WTC11 (cell line): ENCODE measurements around the gene STAT6. TPM values are rescaled to one million over a fixed set of nuclear protein-coding genes. Genes with fewer than 3 reads are reported as not detected.

Experiments
- ATAC-seq: fragments of 200-7000 bp; cut with Tn5 transposase; 2 replicates; pipeline ENCODE4 v1.10.0; 2021; ENCODE audit warnings: mild to moderate bottlenecking, moderate library complexity
- CTCF ChIA-PET: fragments of 300-600 bp; sonication (Branson Sonifier 250); formaldehyde crosslinking; loops from one replicate; lab custom pipeline; 2021; ENCODE audit warnings: antibody characterized with exemption; lab: Charles Lee
- POLR2A ChIA-PET: fragments of 350-600 bp; sonication (Branson Sonifier 250); formaldehyde crosslinking; loops from one replicate; lab custom pipeline; 2021; ENCODE audit warnings: antibody characterized with exemption; lab: Charles Lee
- DNase-seq: peaks from one replicate; pipeline ENCODE4 v3.0.0; 2021; ENCODE audit warnings: low spot score
- H3K27ac Mint-ChIP-seq: 2 replicates; pipeline ENCODE4 v1.8.0; 2021; ENCODE audit warnings: mixed read lengths
- H3K27me3 Mint-ChIP-seq: 2 replicates; pipeline ENCODE4 v1.8.0; 2021; ENCODE audit warnings: low read depth, mild to moderate bottlenecking, moderate library complexity, mixed read lengths
- H3K36me3 Mint-ChIP-seq: 2 replicates; pipeline ENCODE4 v1.8.0; 2021; ENCODE audit warnings: mixed read lengths
- H3K4me1 Mint-ChIP-seq: 2 replicates; pipeline ENCODE4 v1.8.0; 2022; ENCODE audit warnings: mixed read lengths
- H3K4me3 Mint-ChIP-seq: 2 replicates; pipeline ENCODE4 v1.8.0; 2021; ENCODE audit warnings: mild to moderate bottlenecking, moderate library complexity, mixed read lengths
- H3K9me3 Mint-ChIP-seq: 2 replicates; pipeline ENCODE4 v1.8.0; 2021; ENCODE audit warnings: mixed read lengths
- ETV6 ChIP-seq: sonication (generic); formaldehyde crosslinking; IDR thresholded peaks from 2 replicates; pipeline ENCODE4 v1.8.1; 2022; ENCODE audit warnings: mild to moderate bottlenecking, missing genetic modification reagents
- FOXP1 ChIP-seq: sonication (generic); formaldehyde crosslinking; IDR thresholded peaks from 2 replicates; pipeline ENCODE4 v1.8.0; 2022; ENCODE audit warnings: missing genetic modification reagents, mild to moderate bottlenecking, moderate library complexity, borderline replicate concordance
- NR2C2 ChIP-seq: sonication (generic); formaldehyde crosslinking; IDR thresholded peaks from 2 replicates; pipeline ENCODE4 v1.8.0; 2022; ENCODE audit warnings: mild to moderate bottlenecking, missing genetic modification reagents
- NR3C1 ChIP-seq: sonication (generic); formaldehyde crosslinking; conservative IDR thresholded peaks from 2 replicates; pipeline ENCODE4 v1.8.1; 2023; ENCODE audit warnings: low read depth, mild to moderate bottlenecking, missing genetic modification reagents
- PRRX2 ChIP-seq: fragments of 250-450 bp; sonication (Bioruptor Pico); IDR thresholded peaks from 2 replicates; pipeline ENCODE4 v1.8.0; 2021; ENCODE audit warnings: mild to moderate bottlenecking
- total RNA-seq: library from RNA; stranded (reverse); gene quantifications from 3 replicates; pipeline ENCODE4 v1.2.3, GENCODE V29; 2021
- TF ChIP-seq, protein P1 (sequence below): sonication (generic); formaldehyde crosslinking; IDR thresholded peaks from 2 replicates; pipeline ENCODE4 v1.8.1; 2022; ENCODE audit warnings: mild to moderate bottlenecking, missing genetic modification reagents, moderate library complexity, borderline replicate concordance
- TF ChIP-seq, protein P2 (sequence below): sonication (generic); formaldehyde crosslinking; IDR thresholded peaks from 2 replicates; pipeline ENCODE4 v1.8.1; 2023; ENCODE audit warnings: mild to moderate bottlenecking, missing genetic modification reagents, moderate library complexity
- TF ChIP-seq, protein P3 (sequence below): fragments of 250-450 bp; sonication (Bioruptor Pico); IDR thresholded peaks from 2 replicates; pipeline ENCODE4 v1.8.0; 2021; ENCODE audit warnings: mild to moderate bottlenecking
- TF ChIP-seq, protein P4 (sequence below): sonication (generic); formaldehyde crosslinking; IDR thresholded peaks from 2 replicates; pipeline ENCODE4 v1.8.0; 2023; ENCODE audit warnings: missing genetic modification reagents
- TF ChIP-seq, protein P5 (sequence below): sonication (generic); formaldehyde crosslinking; IDR thresholded peaks from 2 replicates; pipeline ENCODE4 v1.8.0; 2023; ENCODE audit warnings: missing genetic modification reagents, mild to moderate bottlenecking, borderline replicate concordance
- TF ChIP-seq, protein P6 (sequence below): fragments of 250-450 bp; sonication (Bioruptor Pico); IDR thresholded peaks from 2 replicates; pipeline ENCODE4 v1.9.0; 2021; ENCODE audit warnings: mild to moderate bottlenecking, borderline replicate concordance
- TF ChIP-seq, protein P7 (sequence below): fragments of 250-450 bp; sonication (Bioruptor Pico); conservative IDR thresholded peaks from 2 replicates; pipeline ENCODE4 v1.9.0; 2021; ENCODE audit warnings: mild to moderate bottlenecking
- TF ChIP-seq, protein P8 (sequence below): sonication (generic); formaldehyde crosslinking; IDR thresholded peaks from 2 replicates; pipeline ENCODE4 v1.8.0; 2022; ENCODE audit warnings: mild to moderate bottlenecking, missing genetic modification reagents
- TF ChIP-seq, protein P9 (sequence below): sonication (generic); formaldehyde crosslinking; IDR thresholded peaks from 2 replicates; pipeline ENCODE4 v1.8.0; 2022; ENCODE audit warnings: mild to moderate bottlenecking, missing genetic modification reagents
- TF ChIP-seq, protein P10 (sequence below): sonication (generic); formaldehyde crosslinking; IDR thresholded peaks from 2 replicates; pipeline ENCODE4 v1.8.1; 2022; ENCODE audit warnings: missing genetic modification reagents, borderline replicate concordance
- TF ChIP-seq, protein P11 (sequence below): fragments of 250-450 bp; sonication (Bioruptor Pico); IDR thresholded peaks from 2 replicates; pipeline ENCODE4 v1.9.0; 2021; ENCODE audit warnings: mild to moderate bottlenecking

The STAT6 gene
- total RNA-seq, 1 experiment from 2014 or later = 47.0 TPM

DNA sequence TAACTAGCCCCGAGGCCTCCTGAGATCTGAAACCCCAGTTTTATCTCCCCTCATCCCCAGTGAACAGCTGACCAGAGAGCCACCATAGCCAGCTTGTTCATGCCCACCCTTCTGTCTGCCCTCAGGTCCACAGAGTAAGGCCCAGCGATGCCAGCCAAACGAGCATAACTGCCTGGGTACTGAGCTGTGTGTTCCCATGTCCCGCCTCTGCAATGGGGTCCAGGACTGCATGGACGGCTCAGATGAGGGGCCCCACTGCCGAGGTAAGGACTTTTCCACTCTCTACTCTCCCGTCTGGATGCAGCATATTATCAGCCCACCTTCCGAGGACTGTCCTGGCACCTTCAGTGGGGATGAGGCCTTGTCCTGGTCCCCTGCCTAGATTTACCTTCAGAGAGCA is 30.1 kb upstream of the STAT6 start:
- H3K4me3 Mint-ChIP-seq = no peak overlapping the region
- DNase-seq (no peak), ATAC-seq (no peak)
- no peaks in the 10 kb centered on the region for H3K27me3 Mint-ChIP-seq
- ChIA-PET POLR2A (no interaction called here), CTCF (interaction anchor here (1.0 to 1.8 kb wide), 4 partner anchors 13 to 42 kb away, joined by 4 to 9 read pairs (median 4); partner anchors contain the start of gene LRP1)
- H3K9me3 Mint-ChIP-seq = no peaks in the 10 kb centered on the region
- no peak overlapping the region; the same call in 1 of the 2 replicates for H3K27ac Mint-ChIP-seq
- peaks cover 6% of the 10 kb centered on the region for H3K4me1 Mint-ChIP-seq
- peaks cover 71% of the 10 kb centered on the region for H3K36me3 Mint-ChIP-seq
- TF ChIP-seq, protein P1, sequence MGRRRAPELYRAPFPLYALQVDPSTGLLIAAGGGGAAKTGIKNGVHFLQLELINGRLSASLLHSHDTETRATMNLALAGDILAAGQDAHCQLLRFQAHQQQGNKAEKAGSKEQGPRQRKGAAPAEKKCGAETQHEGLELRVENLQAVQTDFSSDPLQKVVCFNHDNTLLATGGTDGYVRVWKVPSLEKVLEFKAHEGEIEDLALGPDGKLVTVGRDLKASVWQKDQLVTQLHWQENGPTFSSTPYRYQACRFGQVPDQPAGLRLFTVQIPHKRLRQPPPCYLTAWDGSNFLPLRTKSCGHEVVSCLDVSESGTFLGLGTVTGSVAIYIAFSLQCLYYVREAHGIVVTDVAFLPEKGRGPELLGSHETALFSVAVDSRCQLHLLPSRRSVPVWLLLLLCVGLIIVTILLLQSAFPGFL (CRISPR knock-in tag) = no peak
- TF ChIP-seq, protein P2, sequence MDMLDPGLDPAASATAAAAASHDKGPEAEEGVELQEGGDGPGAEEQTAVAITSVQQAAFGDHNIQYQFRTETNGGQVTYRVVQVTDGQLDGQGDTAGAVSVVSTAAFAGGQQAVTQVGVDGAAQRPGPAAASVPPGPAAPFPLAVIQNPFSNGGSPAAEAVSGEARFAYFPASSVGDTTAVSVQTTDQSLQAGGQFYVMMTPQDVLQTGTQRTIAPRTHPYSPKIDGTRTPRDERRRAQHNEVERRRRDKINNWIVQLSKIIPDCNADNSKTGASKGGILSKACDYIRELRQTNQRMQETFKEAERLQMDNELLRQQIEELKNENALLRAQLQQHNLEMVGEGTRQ (CRISPR knock-in tag) = no peak
- TF ChIP-seq FOXP1 (CRISPR knock-in tag) (no peak), PRRX2 (CRISPR knock-in tag) (no peak), ETV6 (no peak), NR3C1 (CRISPR knock-in tag) (no peak), NR2C2 (CRISPR knock-in tag) (no peak)
- TF ChIP-seq, protein P3, sequence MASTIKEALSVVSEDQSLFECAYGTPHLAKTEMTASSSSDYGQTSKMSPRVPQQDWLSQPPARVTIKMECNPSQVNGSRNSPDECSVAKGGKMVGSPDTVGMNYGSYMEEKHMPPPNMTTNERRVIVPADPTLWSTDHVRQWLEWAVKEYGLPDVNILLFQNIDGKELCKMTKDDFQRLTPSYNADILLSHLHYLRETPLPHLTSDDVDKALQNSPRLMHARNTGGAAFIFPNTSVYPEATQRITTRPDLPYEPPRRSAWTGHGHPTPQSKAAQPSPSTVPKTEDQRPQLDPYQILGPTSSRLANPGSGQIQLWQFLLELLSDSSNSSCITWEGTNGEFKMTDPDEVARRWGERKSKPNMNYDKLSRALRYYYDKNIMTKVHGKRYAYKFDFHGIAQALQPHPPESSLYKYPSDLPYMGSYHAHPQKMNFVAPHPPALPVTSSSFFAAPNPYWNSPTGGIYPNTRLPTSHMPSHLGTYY (CRISPR knock-in tag) = no peak
- TF ChIP-seq, protein P4, sequence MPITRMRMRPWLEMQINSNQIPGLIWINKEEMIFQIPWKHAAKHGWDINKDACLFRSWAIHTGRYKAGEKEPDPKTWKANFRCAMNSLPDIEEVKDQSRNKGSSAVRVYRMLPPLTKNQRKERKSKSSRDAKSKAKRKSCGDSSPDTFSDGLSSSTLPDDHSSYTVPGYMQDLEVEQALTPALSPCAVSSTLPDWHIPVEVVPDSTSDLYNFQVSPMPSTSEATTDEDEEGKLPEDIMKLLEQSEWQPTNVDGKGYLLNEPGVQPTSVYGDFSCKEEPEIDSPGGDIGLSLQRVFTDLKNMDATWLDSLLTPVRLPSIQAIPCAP (CRISPR knock-in tag) = no peak
- TF ChIP-seq, protein P5, sequence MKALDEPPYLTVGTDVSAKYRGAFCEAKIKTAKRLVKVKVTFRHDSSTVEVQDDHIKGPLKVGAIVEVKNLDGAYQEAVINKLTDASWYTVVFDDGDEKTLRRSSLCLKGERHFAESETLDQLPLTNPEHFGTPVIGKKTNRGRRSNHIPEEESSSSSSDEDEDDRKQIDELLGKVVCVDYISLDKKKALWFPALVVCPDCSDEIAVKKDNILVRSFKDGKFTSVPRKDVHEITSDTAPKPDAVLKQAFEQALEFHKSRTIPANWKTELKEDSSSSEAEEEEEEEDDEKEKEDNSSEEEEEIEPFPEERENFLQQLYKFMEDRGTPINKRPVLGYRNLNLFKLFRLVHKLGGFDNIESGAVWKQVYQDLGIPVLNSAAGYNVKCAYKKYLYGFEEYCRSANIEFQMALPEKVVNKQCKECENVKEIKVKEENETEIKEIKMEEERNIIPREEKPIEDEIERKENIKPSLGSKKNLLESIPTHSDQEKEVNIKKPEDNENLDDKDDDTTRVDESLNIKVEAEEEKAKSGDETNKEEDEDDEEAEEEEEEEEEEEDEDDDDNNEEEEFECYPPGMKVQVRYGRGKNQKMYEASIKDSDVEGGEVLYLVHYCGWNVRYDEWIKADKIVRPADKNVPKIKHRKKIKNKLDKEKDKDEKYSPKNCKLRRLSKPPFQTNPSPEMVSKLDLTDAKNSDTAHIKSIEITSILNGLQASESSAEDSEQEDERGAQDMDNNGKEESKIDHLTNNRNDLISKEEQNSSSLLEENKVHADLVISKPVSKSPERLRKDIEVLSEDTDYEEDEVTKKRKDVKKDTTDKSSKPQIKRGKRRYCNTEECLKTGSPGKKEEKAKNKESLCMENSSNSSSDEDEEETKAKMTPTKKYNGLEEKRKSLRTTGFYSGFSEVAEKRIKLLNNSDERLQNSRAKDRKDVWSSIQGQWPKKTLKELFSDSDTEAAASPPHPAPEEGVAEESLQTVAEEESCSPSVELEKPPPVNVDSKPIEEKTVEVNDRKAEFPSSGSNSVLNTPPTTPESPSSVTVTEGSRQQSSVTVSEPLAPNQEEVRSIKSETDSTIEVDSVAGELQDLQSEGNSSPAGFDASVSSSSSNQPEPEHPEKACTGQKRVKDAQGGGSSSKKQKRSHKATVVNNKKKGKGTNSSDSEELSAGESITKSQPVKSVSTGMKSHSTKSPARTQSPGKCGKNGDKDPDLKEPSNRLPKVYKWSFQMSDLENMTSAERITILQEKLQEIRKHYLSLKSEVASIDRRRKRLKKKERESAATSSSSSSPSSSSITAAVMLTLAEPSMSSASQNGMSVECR (CRISPR knock-in tag) = no peak
- TF ChIP-seq, protein P6, sequence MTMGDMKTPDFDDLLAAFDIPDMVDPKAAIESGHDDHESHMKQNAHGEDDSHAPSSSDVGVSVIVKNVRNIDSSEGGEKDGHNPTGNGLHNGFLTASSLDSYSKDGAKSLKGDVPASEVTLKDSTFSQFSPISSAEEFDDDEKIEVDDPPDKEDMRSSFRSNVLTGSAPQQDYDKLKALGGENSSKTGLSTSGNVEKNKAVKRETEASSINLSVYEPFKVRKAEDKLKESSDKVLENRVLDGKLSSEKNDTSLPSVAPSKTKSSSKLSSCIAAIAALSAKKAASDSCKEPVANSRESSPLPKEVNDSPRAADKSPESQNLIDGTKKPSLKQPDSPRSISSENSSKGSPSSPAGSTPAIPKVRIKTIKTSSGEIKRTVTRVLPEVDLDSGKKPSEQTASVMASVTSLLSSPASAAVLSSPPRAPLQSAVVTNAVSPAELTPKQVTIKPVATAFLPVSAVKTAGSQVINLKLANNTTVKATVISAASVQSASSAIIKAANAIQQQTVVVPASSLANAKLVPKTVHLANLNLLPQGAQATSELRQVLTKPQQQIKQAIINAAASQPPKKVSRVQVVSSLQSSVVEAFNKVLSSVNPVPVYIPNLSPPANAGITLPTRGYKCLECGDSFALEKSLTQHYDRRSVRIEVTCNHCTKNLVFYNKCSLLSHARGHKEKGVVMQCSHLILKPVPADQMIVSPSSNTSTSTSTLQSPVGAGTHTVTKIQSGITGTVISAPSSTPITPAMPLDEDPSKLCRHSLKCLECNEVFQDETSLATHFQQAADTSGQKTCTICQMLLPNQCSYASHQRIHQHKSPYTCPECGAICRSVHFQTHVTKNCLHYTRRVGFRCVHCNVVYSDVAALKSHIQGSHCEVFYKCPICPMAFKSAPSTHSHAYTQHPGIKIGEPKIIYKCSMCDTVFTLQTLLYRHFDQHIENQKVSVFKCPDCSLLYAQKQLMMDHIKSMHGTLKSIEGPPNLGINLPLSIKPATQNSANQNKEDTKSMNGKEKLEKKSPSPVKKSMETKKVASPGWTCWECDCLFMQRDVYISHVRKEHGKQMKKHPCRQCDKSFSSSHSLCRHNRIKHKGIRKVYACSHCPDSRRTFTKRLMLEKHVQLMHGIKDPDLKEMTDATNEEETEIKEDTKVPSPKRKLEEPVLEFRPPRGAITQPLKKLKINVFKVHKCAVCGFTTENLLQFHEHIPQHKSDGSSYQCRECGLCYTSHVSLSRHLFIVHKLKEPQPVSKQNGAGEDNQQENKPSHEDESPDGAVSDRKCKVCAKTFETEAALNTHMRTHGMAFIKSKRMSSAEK (CRISPR knock-in tag) = no peak
- TF ChIP-seq, protein P7, sequence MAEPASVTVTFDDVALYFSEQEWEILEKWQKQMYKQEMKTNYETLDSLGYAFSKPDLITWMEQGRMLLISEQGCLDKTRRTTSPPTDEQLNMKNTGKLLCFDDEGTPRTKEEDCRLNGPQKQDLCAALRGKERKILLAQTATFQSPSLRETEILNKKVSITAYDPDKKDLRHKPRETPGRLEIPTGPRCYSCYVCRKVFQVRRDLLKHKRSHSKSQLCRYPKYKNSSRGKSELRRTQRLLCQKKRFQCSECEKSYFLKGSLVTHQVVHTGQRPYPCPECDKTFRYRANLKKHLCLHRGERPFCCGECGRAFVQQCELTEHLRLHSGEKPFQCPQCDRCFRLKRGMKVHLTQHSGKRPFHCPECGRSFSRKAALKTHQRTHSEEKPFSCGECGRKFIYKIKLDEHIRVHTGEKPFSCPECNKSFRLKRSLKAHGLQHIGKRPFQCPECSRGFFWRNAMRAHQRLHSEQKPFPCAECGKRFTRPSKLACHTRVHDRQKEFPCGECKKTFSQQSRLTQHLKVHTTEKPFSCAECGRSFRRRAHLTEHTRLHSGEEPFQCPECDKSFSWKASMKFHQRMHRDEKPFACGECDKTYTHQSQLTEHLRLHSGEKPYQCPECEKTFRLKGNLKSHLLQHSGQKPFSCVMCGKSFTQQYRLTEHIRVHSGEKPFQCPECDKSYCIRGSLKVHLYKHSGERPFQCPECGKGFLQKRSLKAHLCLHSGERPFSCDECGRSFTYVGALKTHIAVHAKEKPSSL (CRISPR knock-in tag) = no peak
- TF ChIP-seq, protein P8, sequence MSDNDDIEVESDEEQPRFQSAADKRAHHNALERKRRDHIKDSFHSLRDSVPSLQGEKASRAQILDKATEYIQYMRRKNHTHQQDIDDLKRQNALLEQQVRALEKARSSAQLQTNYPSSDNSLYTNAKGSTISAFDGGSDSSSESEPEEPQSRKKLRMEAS (CRISPR knock-in tag) = no peak
- TF ChIP-seq, protein P9, sequence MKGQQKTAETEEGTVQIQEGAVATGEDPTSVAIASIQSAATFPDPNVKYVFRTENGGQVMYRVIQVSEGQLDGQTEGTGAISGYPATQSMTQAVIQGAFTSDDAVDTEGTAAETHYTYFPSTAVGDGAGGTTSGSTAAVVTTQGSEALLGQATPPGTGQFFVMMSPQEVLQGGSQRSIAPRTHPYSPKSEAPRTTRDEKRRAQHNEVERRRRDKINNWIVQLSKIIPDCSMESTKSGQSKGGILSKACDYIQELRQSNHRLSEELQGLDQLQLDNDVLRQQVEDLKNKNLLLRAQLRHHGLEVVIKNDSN (CRISPR knock-in tag) = no peak
- TF ChIP-seq, protein P10, sequence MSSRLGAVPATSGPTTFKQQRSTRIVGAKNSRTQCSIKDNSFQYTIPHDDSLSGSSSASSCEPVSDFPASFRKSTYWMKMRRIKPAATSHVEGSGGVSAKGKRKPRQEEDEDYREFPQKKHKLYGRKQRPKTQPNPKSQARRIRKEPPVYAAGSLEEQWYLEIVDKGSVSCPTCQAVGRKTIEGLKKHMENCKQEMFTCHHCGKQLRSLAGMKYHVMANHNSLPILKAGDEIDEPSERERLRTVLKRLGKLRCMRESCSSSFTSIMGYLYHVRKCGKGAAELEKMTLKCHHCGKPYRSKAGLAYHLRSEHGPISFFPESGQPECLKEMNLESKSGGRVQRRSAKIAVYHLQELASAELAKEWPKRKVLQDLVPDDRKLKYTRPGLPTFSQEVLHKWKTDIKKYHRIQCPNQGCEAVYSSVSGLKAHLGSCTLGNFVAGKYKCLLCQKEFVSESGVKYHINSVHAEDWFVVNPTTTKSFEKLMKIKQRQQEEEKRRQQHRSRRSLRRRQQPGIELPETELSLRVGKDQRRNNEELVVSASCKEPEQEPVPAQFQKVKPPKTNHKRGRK (CRISPR knock-in tag) = no peak
- TF ChIP-seq, protein P11, sequence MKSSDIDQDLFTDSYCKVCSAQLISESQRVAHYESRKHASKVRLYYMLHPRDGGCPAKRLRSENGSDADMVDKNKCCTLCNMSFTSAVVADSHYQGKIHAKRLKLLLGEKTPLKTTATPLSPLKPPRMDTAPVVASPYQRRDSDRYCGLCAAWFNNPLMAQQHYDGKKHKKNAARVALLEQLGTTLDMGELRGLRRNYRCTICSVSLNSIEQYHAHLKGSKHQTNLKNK (CRISPR knock-in tag) = no peak
